Stimulated activated CD8-positive, alpha-beta memory T cell treated with anti-CD3 and anti-CD28 coated beads, Interleukin-2, amount 100 ng/mL, for 48 hours (primary cell): Measurements from ENCODE around the gene TNIP1.

Source experiments
- DNase-seq, 2 donors: peaks; one replicate each; pipeline ENCODE4 v3.0.0-alpha.2; 2020; ENCODE audit warnings: low read depth in 2 of 2

TNIP1 gene

DNA sequence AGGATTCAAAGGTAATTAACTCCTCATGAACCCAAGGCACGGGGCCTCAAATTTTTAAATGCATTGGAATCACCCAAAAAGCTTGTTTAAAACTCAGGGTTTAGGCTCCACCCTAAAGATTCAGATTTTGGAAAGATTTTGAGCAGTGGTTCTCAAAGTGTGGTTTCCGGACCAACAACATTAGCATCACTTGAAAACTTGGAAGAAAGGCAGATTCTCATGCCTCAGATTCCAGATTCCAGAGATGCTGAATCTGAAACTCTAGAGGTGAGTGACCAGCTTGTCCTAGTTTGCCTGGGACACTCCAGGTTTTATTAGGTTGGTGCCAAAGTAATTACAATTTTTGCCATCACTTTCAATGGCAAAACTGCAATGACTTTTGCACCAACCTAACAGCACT, 24.7 kb upstream of the TNIP1 start:
- no peak for DNase-seq

- no peak for DNase-seq
These were observed 24.0 kb upstream of the TNIP1 start for GRCh38 chr5:151104795-151105194.

GRCh38 chr5:151101746-151102145, 20.9 kb upstream of the TNIP1 start:
- DNase-seq = no peak

GRCh38 chr5:151101151-151101550, 20.3 kb upstream of the TNIP1 start:
- no peak for DNase-seq

- DNase-seq = no peak
These were observed 19.8 kb upstream of the TNIP1 start for GRCh38 chr5:151100681-151101080.

DNA sequence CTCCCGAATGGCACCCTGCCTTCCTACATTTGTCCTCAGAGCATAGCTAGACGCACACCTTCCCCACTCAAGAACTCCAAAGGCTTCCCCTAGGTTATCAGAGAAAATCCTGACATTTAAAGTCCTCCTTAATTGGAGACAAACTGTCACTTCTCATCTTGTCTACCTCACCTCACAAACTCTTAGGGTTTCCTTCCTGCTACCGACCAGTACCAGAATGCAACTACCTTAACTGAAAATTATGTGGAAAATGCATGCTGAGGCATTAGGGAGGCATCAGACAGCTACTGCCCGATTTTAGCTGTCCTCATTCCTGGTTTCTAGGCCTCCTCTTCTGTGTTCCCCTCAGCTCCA, 17.9 kb upstream of the TNIP1 start:
- DNase-seq = no peak

- DNase-seq = no peak
These were observed 17.3 kb upstream of the TNIP1 start for GRCh38 chr5:151097820-151098767.

- DNase-seq = no peak
These were observed 16.2 kb upstream of the TNIP1 start for GRCh38 chr5:151097061-151097460.

GRCh38 chr5:151096001-151096373, 15.2 kb upstream of the TNIP1 start:
- DNase-seq = no peak

DNA sequence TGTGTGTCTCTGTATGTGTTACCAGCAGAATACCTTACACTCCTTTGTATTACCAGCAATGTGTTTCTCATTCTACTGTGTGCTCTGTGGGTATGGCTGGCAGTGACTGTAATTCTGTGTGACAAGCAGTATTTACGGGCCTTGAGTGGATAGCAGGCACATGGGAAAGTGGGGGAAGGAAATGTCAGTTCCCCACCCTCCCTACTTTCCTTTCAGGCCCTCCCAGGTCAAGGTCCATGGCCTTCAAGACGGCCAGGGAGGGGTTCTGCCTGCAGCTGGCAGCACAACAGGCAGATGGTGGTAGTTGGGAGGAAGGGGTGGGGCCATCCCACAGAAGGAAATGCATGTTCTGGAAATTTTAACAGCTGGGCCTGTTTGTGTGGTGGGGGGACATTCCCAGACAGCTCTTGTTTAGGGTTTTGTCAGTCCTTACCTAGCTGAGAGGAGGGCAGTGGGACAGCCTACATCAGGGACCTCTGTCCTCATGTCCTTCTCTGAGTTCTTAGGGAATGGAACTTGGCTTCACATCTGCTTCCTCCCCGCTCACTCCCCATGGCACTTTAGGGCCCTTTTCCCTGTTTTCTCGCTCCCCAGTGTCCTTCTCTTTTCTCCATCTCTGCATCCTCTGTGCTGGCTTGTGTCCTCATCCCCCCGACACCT, 14.6 kb upstream of the TNIP1 start:
- no peak for DNase-seq

GRCh38 chr5:151094852-151095245, 14.0 kb upstream of the TNIP1 start:
- DNase-seq = no peak

GRCh38 chr5:151094030-151094851, 13.4 kb upstream of the TNIP1 start:
- DNase-seq = peak; percentile 60

- DNase-seq = no peak
These were observed 12.6 kb upstream of the TNIP1 start for GRCh38 chr5:151093476-151093889.

GRCh38 chr5:151092762-151093161, 11.9 kb upstream of the TNIP1 start:
- no peak for DNase-seq

DNA sequence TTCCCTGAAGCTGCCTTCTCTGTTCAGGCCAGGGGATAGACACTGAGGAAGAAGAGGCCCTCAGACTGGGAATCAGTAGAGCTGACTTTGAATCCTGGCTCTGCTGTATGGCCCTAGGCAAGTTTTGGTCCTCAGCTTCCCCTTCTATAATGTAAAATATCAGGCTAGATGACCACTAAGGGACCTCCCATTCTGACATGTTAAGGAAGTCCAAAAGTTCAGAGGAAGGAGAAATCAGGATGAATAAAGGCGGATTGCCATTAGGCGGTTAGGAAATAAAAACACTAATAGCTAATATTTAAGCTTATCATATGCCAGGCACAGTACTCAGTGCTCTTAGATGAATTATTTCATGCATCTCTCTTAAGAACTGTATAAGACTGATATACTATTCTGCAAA, 8.9 kb upstream of the TNIP1 start:
- no peak for DNase-seq

GRCh38 chr5:151088986-151089385, 8.2 kb upstream of the TNIP1 start:
- no peak for DNase-seq

DNA sequence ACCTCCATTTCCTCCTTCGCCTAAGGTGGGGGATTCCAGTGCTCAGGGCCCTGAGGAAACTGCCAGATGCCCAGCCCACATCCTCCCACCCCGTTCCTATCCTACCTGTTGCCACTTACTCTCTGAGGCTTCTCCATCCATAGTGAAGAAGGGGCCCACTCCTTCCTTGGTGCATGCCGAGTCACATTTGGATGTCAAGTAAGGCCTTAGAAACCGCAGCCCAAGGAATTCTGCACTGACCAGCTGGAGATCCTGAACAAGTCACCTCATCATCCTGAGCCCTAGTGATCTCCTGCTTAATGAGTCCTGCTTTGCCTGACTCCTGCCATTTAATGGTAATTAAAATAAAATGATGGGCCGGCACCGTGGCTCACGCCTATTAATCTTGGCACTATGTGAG, 6.7 kb upstream of the TNIP1 start:
- DNase-seq = no peak

DNA sequence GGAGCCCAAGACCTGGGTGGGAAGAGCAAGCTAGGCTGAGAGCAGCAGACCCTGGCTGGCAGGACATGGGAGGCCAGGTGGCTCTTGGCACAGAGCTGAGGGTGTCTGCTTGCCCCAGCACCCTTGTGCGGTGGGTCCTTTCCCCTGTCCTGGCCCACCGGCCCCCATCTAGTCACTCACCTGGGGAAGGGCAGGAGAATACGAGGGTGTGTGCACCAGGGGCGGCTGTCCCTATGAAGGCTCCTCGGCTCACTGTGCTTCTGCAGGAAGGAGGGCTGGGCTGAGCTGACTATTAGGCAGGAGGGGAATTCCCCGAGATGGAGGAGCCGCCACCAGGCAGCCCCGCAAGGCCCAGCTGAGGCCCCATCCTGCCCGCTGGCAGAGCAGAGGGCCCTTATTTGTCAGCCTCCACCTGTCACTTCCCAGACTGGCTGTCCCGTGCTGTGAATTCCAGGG, 6.1 kb upstream of the TNIP1 start:
- DNase-seq = peak; percentile 53 to 60

DNA sequence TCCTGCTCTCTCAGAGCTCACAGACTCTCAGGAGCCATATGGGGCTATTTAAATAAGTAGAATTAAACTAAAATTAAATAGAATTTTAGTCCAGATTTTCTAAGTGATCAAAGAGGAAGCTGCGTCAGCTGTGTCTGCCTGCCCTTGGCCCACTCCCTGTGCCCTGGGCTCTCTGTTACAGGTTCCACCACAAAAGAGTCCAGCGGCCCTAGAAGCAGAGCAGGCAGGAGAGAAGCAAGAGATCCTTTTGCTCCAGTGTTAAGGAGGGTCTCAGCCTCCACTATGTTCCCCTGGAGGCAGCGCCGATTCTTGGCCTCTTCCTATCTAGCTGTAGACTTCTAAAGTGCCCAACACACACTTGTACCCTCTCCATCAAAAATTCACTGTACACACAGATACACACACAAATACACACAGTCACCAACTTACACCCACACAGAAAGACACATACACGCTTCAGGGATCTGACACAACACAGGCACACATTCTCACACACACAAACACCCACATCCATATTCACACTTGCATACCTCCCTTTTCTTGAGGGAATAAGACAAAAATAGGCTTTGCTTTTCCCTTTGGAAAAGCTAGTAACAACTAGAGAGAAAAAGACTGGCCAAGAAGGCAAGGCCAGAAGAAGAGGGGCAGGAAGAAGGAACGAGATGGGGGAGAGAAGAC, 5.5 kb upstream of the TNIP1 start:
- DNase-seq = no peak

GRCh38 chr5:151085517-151086041, 4.7 kb upstream of the TNIP1 start:
- DNase-seq = peak in 1 of 2 donors; percentile 39

GRCh38 chr5:151084363-151084762, 3.5 kb upstream of the TNIP1 start:
- DNase-seq = no peak
